MM.1S (cell line): ENCODE data around the gene KDM7A.
"Not testable (repeated sequence)": the region's sequence is repeated elsewhere in the genome, so short reads cannot be mapped to it uniquely, and the experiment has no call there.

Experiments used
- DNase-seq: peaks from one replicate; pipeline ENCODE4 v3.0.0-alpha.2; 2015
- H2AFZ ChIP-seq: fragments of 300-600 bp; sonication (generic); 2 replicates; pipeline ENCODE4 v1.6.0; 2016; ENCODE audit warnings: antibody characterized with exemption, low read length
- H3F3A ChIP-seq: fragments of 300-600 bp; sonication (generic); 2 replicates; pipeline ENCODE4 v1.6.1; 2016; ENCODE audit warnings: mild to moderate bottlenecking, antibody characterized with exemption, low read length, moderate library complexity, mixed read lengths; ENCODE audit not compliant: insufficient read depth
- H3K27ac ChIP-seq: fragments of 300-600 bp; sonication (generic); 2 replicates; pipeline ENCODE4 v1.5.1; 2016; ENCODE audit warnings: mild to moderate bottlenecking, low read length
- H3K27me3 ChIP-seq: fragments of 300-600 bp; sonication (generic); replicated peaks from 2 replicates; pipeline ENCODE4 v1.6.0; 2016; ENCODE audit warnings: low read length; ENCODE audit not compliant: insufficient read depth
- H3K36me3 ChIP-seq: fragments of 300-600 bp; sonication (generic); replicated peaks from 2 replicates; pipeline ENCODE4 v1.6.1; 2016; ENCODE audit warnings: mild to moderate bottlenecking, low read length, mixed read lengths; ENCODE audit not compliant: insufficient read depth
- H3K4me1 ChIP-seq: fragments of 300-600 bp; sonication (generic); 2 replicates; pipeline ENCODE4 v1.6.1; 2016; ENCODE audit warnings: low read length, mixed read lengths
- H3K4me2 ChIP-seq: fragments of 300-600 bp; sonication (generic); 2 replicates; pipeline ENCODE4 v1.6.0; 2016; ENCODE audit warnings: low read depth, low read length
- H3K4me3 ChIP-seq: fragments of 300-600 bp; sonication (generic); 2 replicates; pipeline ENCODE4 v1.5.1; 2016; ENCODE audit warnings: low read length, mixed read lengths
- H3K79me2 ChIP-seq: fragments of 300-600 bp; sonication (generic); 2 replicates; pipeline ENCODE4 v1.6.1; 2016; ENCODE audit warnings: mixed run types, low read length, mixed read lengths
- H3K9ac ChIP-seq: fragments of 300-600 bp; sonication (generic); 2 replicates; pipeline ENCODE4 v1.6.1; 2016; ENCODE audit warnings: low read length, mixed read lengths
- H3K9me2 ChIP-seq: fragments of 300-600 bp; sonication (generic); replicated peaks from 2 replicates; pipeline ENCODE4 v1.6.1; 2016; ENCODE audit warnings: mild to moderate bottlenecking, low read length, mixed read lengths; ENCODE audit not compliant: insufficient read depth
- H3K9me3 ChIP-seq: fragments of 300-600 bp; sonication (generic); replicated peaks from 2 replicates; pipeline ENCODE4 v1.6.1; 2016; ENCODE audit warnings: mild to moderate bottlenecking, low read length, mixed read lengths; ENCODE audit not compliant: insufficient read depth
- H4K20me1 ChIP-seq: fragments of 300-600 bp; sonication (generic); 2 replicates; pipeline ENCODE4 v1.6.1; 2016; ENCODE audit warnings: mild to moderate bottlenecking, low read length, moderate library complexity, mixed read lengths; ENCODE audit not compliant: insufficient read depth
- CTCF ChIP-seq: fragments of 300-600 bp; sonication (generic); IDR thresholded peaks from 2 replicates; pipeline ENCODE4 v1.5.1; 2016; ENCODE audit warnings: antibody characterized with exemption, low read length, mixed read lengths
- EZH2 ChIP-seq: fragments of 300-600 bp; sonication (generic); optimal IDR thresholded peaks from 2 replicates; pipeline ENCODE3; 2017; ENCODE audit warnings: low read depth, mild to moderate bottlenecking, antibody characterized with exemption, low read length, mixed read lengths
- EZH2phosphoT487 ChIP-seq: fragments of 300-600 bp; sonication (generic); IDR thresholded peaks from 2 replicates; pipeline ENCODE4 v1.6.1; 2018; ENCODE audit warnings: antibody characterized with exemption, low read length

The KDM7A gene

GRCh38 chr7:140121326-140121725 lies 55.5 kb downstream of the KDM7A start:
- no peaks in the 10 kb centered on the region for H3K79me2 ChIP-seq
- no peaks in the 10 kb centered on the region for H3K36me3 ChIP-seq
- no peak overlapping the region for H3K4me2 ChIP-seq
- no peaks in the 10 kb centered on the region for H3K9me2 ChIP-seq
- no peak overlapping the region for H3K4me3 ChIP-seq
- H2AFZ ChIP-seq = no peak overlapping the region
- H3K4me1 ChIP-seq = no peaks in the 10 kb centered on the region
- TF ChIP-seq CTCF (no peak), EZH2 (no peak), EZH2phosphoT487 (no peak)
- H3K27ac ChIP-seq = no peak overlapping the region
- H3K27me3 ChIP-seq = no peaks in the 10 kb centered on the region
- no peaks in the 10 kb centered on the region for H4K20me1 ChIP-seq
- no peaks in the 10 kb centered on the region for H3K9me3 ChIP-seq
- DNase-seq = no peak
- no peaks in the 10 kb centered on the region for H3F3A ChIP-seq
- H3K9ac ChIP-seq = no peak overlapping the region

- H3K4me2 ChIP-seq, H3K36me3 ChIP-seq, H3F3A ChIP-seq, H3K9ac ChIP-seq, H3K9me2 ChIP-seq, H3K4me1 ChIP-seq, H3K27ac ChIP-seq, H4K20me1 ChIP-seq, H2AFZ ChIP-seq, H3K9me3 ChIP-seq, H3K79me2 ChIP-seq, DNase-seq, H3K27me3 ChIP-seq, H3K4me3 ChIP-seq: not testable (repeated sequence)
Observed at GRCh38 chr7:140114817-140115216, 62.0 kb downstream of the KDM7A start.

- H3K4me2 ChIP-seq, H3K9me3 ChIP-seq, H3K27ac ChIP-seq, DNase-seq, H3K27me3 ChIP-seq, H3K79me2 ChIP-seq, H3F3A ChIP-seq, H3K4me3 ChIP-seq, H3K36me3 ChIP-seq, H3K9me2 ChIP-seq, H2AFZ ChIP-seq, H3K9ac ChIP-seq, H4K20me1 ChIP-seq, H3K4me1 ChIP-seq: not testable (repeated sequence)
Observed at GRCh38 chr7:140108777-140109176, 68.0 kb downstream of the KDM7A start.

- H4K20me1 ChIP-seq = no peaks in the 10 kb centered on the region
- DNase-seq = no peak
- TF ChIP-seq EZH2 (no peak), CTCF (no peak), EZH2phosphoT487 (no peak)
- no peaks in the 10 kb centered on the region for H3K4me1 ChIP-seq
- no peak overlapping the region for H2AFZ ChIP-seq
- no peaks in the 10 kb centered on the region for H3K27me3 ChIP-seq
- H3K9me3 ChIP-seq = no peaks in the 10 kb centered on the region
- H3K27ac ChIP-seq = no peak overlapping the region
- no peak overlapping the region for H3K4me3 ChIP-seq
- no peaks in the 10 kb centered on the region for H3K79me2 ChIP-seq
- H3K36me3 ChIP-seq = no peaks in the 10 kb centered on the region
- no peak overlapping the region for H3K4me2 ChIP-seq
- no peak overlapping the region for H3K9ac ChIP-seq
- no peaks in the 10 kb centered on the region for H3K9me2 ChIP-seq
- no peaks in the 10 kb centered on the region for H3F3A ChIP-seq
Observed at GRCh38 chr7:140096459-140096858, 80.3 kb downstream of the KDM7A start.
